HepG2 (cell line): ENCODE results near the gene DSCAM. TPM values are rescaled to one million over a fixed set of nuclear protein-coding genes. Genes with fewer than 3 reads are reported as not detected.

ENCODE experiments used
- ATAC-seq: fragments of 200-7000 bp; cut with Tn5 transposase; 3 replicates; pipeline ENCODE4 v1.9.1; 2020; ENCODE audit warnings: mild to moderate bottlenecking, moderate library complexity
- BruUV-seq: library from RNA; stranded (reverse); fragments of 400-500 nt; replicated peaks from 2 replicates; lab custom pipeline; 2021; lab: Mats Ljungman, UMichigan
- CTCF ChIA-PET: fragments of 300-600 bp; formaldehyde crosslinking; extraction: SDS; loops from one replicate; lab custom pipeline; 2021; ENCODE audit warnings: low total read pairs, inconsistent platforms, low intra/inter-chr PET ratio; lab: Yijun Ruan, JAX
- POLR2A ChIA-PET: fragments of 350-600 bp; sonication (Branson Sonifier 250); formaldehyde crosslinking; loops from one replicate; lab custom pipeline; 2020; ENCODE audit warnings: antibody characterized with exemption, inconsistent platforms; lab: Yijun Ruan, JAX
- DNase-seq: peaks from one replicate; pipeline ENCODE4 v3.0.0-alpha.2; 2015; ENCODE audit warnings: low spot score
- FAIRE-seq: peaks from 3 replicates; lab custom pipeline; 2011; peaks lifted over from hg19 to GRCh38; lab: Jason Lieb, UNC
- H2AFZ ChIP-seq: one replicate; pipeline ENCODE4 v1.6.1; 2011; ENCODE audit warnings: low read length, inconsistent platforms
- H3K27ac ChIP-seq: fragments of 300-600 bp; 3 replicates; pipeline ENCODE4 v1.8.0; 2011; ENCODE audit warnings: mixed run types, mild to moderate bottlenecking, mixed read lengths, low read length, inconsistent platforms; ENCODE audit not compliant: insufficient read depth; ENCODE audit errors: extremely low read length
- H3K27me3 ChIP-seq, 2 experiments: fragments of 200-600 bp in 1 of 2; 2 replicates in 1 of 2; 3 replicates in 1 of 2; pipeline versions ENCODE4 v1.6.0 to v1.8.0; 2011; ENCODE audit warnings: low read length in 2 of 2, mild to moderate bottlenecking in 2 of 2, moderate library complexity in 2 of 2, inconsistent platforms in 1 of 2; ENCODE audit not compliant: insufficient read depth in 2 of 2, control insufficient read depth in 1 of 2
- H3K36me3 ChIP-seq, 2 experiments: fragments of 200-600 bp in 1 of 2; replicated peaks in 1 of 2; 2 replicates in 1 of 2; 3 replicates in 1 of 2; pipeline versions ENCODE4 v1.5.1 to v1.8.0; 2011; ENCODE audit warnings: low read length in 2 of 2, inconsistent platforms in 1 of 2; ENCODE audit not compliant: insufficient read depth in 2 of 2, control insufficient read depth in 1 of 2
- H3K4me1 ChIP-seq: 2 replicates; pipeline ENCODE4 v1.5.1; 2012; ENCODE audit warnings: low read length, inconsistent platforms; ENCODE audit not compliant: insufficient read depth
- H3K4me2 ChIP-seq: 2 replicates; pipeline ENCODE4 v1.6.0; 2011; ENCODE audit warnings: low read depth, low read length, inconsistent platforms
- H3K4me3 ChIP-seq, 3 experiments: fragments of 200-600 bp in 1 of 3; sonication (generic), shearing (Covaris generic) in 1 of 3; replicated peaks in 1 of 3; 2 replicates each; pipeline ENCODE4 v1.5.1; 2011 to 2016; ENCODE audit warnings: low read length in 3 of 3, inconsistent platforms in 2 of 3, low read depth in 2 of 3, mild to moderate bottlenecking in 2 of 3, control low read depth in 1 of 3, mixed read lengths in 1 of 3; ENCODE audit not compliant: insufficient read depth in 1 of 3
- H3K79me2 ChIP-seq: one replicate; pipeline ENCODE4 v1.6.1; 2011; ENCODE audit warnings: low read length, inconsistent platforms; ENCODE audit not compliant: insufficient read depth
- H3K9ac ChIP-seq: 2 replicates; pipeline ENCODE4 v1.6.0; 2011; ENCODE audit warnings: mild to moderate bottlenecking, low read depth, low read length, inconsistent platforms; ENCODE audit not compliant: insufficient read depth
- H3K9me3 ChIP-seq: 2 replicates; pipeline ENCODE4 v1.5.1; 2012; ENCODE audit warnings: mild to moderate bottlenecking, low read length
- H4K20me1 ChIP-seq: 2 replicates; pipeline ENCODE4 v1.6.0; 2011; ENCODE audit warnings: inconsistent platforms, mild to moderate bottlenecking, low read length, moderate library complexity; ENCODE audit not compliant: insufficient read depth
- CBX5 ChIP-seq: sonication (generic); formaldehyde crosslinking; IDR thresholded peaks from 2 replicates; pipeline ENCODE4 v1.4.0; 2020; ENCODE audit warnings: missing genetic modification reagents, borderline replicate concordance
- HCFC1 ChIP-seq: fragments of 150-350 bp; IDR thresholded peaks from 2 replicates; pipeline ENCODE4 v1.6.1; 2014; ENCODE audit warnings: low read depth, low read length
- HMG20B ChIP-seq: conservative IDR thresholded peaks from 2 replicates; pipeline ENCODE4 v1.6.1; 2016; ENCODE audit warnings: missing genetic modification reagents, missing compliant biosample characterization
- KAT8 ChIP-seq: IDR thresholded peaks from 2 replicates; pipeline ENCODE4 v1.6.1; 2016; ENCODE audit warnings: missing genetic modification reagents, missing compliant biosample characterization
- MAFF ChIP-seq: IDR thresholded peaks from 2 replicates; pipeline ENCODE4 v1.6.1; 2011; ENCODE audit warnings: low read depth, low read length, improper control_type of control experiment
- MAFK ChIP-seq, 2 experiments: IDR thresholded peaks in 1 of 2; conservative IDR thresholded peaks in 1 of 2; 2 replicates each; pipeline ENCODE4 v1.6.1; 2011; ENCODE audit warnings: improper control_type of control experiment in 2 of 2, low read length in 2 of 2
- MIER2 ChIP-seq: IDR thresholded peaks from 2 replicates; pipeline ENCODE4 v1.6.1; 2016; ENCODE audit warnings: missing biosample characterization, missing genetic modification reagents
- SIN3A ChIP-seq: IDR thresholded peaks from 2 replicates; pipeline ENCODE4 v1.6.1; 2011; ENCODE audit warnings: low read depth, mild to moderate bottlenecking, control low read depth, low read length, borderline replicate concordance
- SPEN ChIP-seq: sonication (generic); formaldehyde crosslinking; IDR thresholded peaks from 2 replicates; pipeline ENCODE4 v1.5.1; 2020; ENCODE audit warnings: low read depth, mild to moderate bottlenecking, missing genetic modification reagents
- TOE1 ChIP-seq: sonication (generic); formaldehyde crosslinking; IDR thresholded peaks from 2 replicates; pipeline ENCODE4 v1.4.0; 2020; ENCODE audit warnings: mild to moderate bottlenecking, missing genetic modification reagents
- ZNF383 ChIP-seq: sonication (generic); formaldehyde crosslinking; IDR thresholded peaks from 2 replicates; pipeline ENCODE4 v1.4.0; 2020; ENCODE audit warnings: missing genetic modification reagents, mild to moderate bottlenecking, borderline replicate concordance
- ZNF713 ChIP-seq: sonication (generic); formaldehyde crosslinking; IDR thresholded peaks from 2 replicates; pipeline ENCODE4 v1.4.0; 2020; ENCODE audit warnings: mild to moderate bottlenecking, missing genetic modification reagents
- WGBS: methylation state at CpG from one replicate; pipeline ENCODE4 v1.1.6; 2017; ENCODE audit warnings: low lambda C conversion rate; 5-methylcytosine and 5-hydroxymethylcytosine counted together
- in situ Hi-C: cut with HindIII; loops from 2 replicates; pipeline ENCODE4 v1.10.0; 2017; ENCODE audit warnings: low pct_unique_long_range_greater_than_20kb; ENCODE audit not compliant: extremely low pct_ligation_motif_present
- intact Hi-C: fragments of 100-400 bp; cut with micrococcal nuclease; formaldehyde crosslinking; loops from one replicate; pipeline ENCODE4 v1.10.0; 2022; ENCODE audit not compliant: unreplicated experiment
- polyA plus RNA-seq, 8 experiments: library from polyadenylated mRNA; depleted of rRNA in 3 of 8; stranded (reverse) in 7 of 8; unstranded in 1 of 8; fragments of >200 nt; fragmentation: Illumina TruSeq in 4 of 8; extraction: Trizol in 4 of 8; gene quantifications; 2 replicates each; pipeline versions ENCODE4 v1.2.1 to v1.2.3, GENCODE V29; 2011 to 2016; ENCODE audit warnings: low read depth in 4 of 8, missing spikeins in 1 of 8, mixed read lengths in 1 of 8; ENCODE audit not compliant: insufficient read depth in 1 of 8
- total RNA-seq, 5 experiments: library from RNA; depleted of rRNA; stranded (reverse); fragments of >200 nt; fragmentation: Illumina TruSeq; extraction: Trizol; gene quantifications; 2 replicates each; pipeline ENCODE4 v1.2.3, GENCODE V29; 2016; ENCODE audit warnings: low read depth in 1 of 5
- TF ChIP-seq, protein P1 (sequence below): sonication (generic); formaldehyde crosslinking; IDR thresholded peaks from 2 replicates; pipeline ENCODE4 v1.5.1; 2020; ENCODE audit warnings: mild to moderate bottlenecking, missing genetic modification reagents, borderline replicate concordance
- TF ChIP-seq, protein P2 (sequence below): sonication (generic); formaldehyde crosslinking; IDR thresholded peaks from 2 replicates; pipeline ENCODE4 v1.4.0; 2020; ENCODE audit warnings: mild to moderate bottlenecking, missing genetic modification reagents

DSCAM gene
- total and polyA plus RNA-seq, 2 of the 13 experiments (the other 11 are each of a cell fraction or from before 2014, with no cell fraction given): not detected

DNA sequence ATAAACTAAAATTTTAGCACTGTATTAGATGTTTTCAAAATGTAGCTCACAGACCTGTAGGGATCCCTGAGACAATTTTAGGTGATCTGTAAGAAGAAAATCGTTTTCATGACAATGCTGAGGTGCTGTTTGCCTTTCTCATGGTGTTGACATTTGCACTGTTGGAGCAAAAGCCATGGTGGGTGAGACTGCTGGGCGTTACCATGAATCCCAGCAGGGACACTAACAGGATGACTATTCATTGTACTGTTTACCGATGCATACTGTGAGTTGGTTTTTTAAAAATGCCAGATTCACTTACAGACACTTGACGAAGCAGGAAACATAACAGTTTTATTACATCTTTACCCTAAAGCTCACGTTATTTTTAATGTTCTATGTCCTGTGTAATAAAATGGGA is 511.3 kb downstream of the DSCAM start (continued):
- TF ChIP-seq, protein P1, sequence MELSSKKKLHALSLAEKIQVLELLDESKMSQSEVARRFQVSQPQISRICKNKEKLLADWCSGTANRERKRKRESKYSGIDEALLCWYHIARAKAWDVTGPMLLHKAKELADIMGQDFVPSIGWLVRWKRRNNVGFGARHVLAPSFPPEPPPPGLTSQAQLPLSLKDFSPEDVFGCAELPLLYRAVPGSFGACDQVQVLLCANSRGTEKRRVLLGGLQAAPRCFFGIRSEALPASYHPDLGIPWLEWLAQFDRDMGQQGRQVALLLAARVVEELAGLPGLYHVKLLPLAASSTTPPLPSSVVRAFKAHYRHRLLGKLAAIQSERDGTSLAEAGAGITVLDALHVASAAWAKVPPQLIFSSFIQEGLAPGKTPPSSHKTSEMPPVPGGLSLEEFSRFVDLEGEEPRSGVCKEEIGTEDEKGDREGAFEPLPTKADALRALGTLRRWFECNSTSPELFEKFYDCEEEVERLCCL (CRISPR knock-in tag): no peak

DNA sequence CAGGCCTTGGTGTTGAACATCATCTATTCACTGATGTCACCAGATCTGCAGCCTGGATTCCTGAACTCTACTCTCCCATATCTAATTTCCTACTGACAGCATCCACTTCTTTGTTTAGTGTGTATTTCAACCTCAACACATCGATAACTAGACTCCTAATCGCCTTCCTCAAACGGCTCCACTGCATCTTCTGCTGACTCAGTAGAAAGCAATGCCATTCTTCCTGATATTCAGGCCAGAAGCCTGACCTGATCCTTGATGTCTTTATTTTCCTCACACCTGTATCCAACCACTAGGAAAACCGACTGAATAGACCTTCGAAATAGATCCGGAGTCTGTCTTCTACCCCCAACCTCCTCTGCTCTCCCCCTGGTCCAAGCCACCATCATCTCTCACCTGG is 512.8 kb downstream of the DSCAM start:
- TF ChIP-seq CBX5: no peak
- TF ChIP-seq MAFF: peak; percentile 44; the same call in 1 of the 2 replicates
- no peak for TF ChIP-seq TOE1
- TF ChIP-seq HCFC1: no peak
- TF ChIP-seq HMG20B (CRISPR knock-in tag): no peak
- TF ChIP-seq SIN3A: no peak
- TF ChIP-seq MAFK (conservative IDR thresholded peaks at IDR 0.05 in 1 of 2, IDR thresholded peaks at IDR 0.05 in 1 of 2; ENCODE audit: low read length in 2 of 2): peak; percentile 33 to 59; a peak in 3 of 4 replicates
- no peak for TF ChIP-seq ZNF713 (CRISPR knock-in tag)
- no peak for TF ChIP-seq ZNF383 (CRISPR knock-in tag)
- TF ChIP-seq, protein P2, sequence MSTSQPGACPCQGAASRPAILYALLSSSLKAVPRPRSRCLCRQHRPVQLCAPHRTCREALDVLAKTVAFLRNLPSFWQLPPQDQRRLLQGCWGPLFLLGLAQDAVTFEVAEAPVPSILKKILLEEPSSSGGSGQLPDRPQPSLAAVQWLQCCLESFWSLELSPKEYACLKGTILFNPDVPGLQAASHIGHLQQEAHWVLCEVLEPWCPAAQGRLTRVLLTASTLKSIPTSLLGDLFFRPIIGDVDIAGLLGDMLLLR (CRISPR knock-in tag): no peak
- no peak for TF ChIP-seq KAT8 (CRISPR knock-in tag)
- TF ChIP-seq MIER2 (CRISPR knock-in tag): no peak
- TF ChIP-seq SPEN (CRISPR knock-in tag): no peak
- WGBS: 6% methylated on average over 6 of the region's 6 CpGs

More for the DNA sequence above, 512.8 kb downstream of the DSCAM start:
- no peaks in the 10 kb centered on the region for H3K36me3 ChIP-seq
- ChIA-PET CTCF (no interaction called here), POLR2A (no interaction called here)
- no peaks in the 10 kb centered on the region; a peak in 1 of 5 replicates for H3K27me3 ChIP-seq
- H3K4me1 ChIP-seq: no peaks in the 10 kb centered on the region
- no peak overlapping the region for H3K27ac ChIP-seq
- H4K20me1 ChIP-seq: no peaks in the 10 kb centered on the region
- ATAC-seq: no peak
- no peak for FAIRE-seq
- no peak overlapping the region for H2AFZ ChIP-seq
- H3K4me2 ChIP-seq: no peak overlapping the region
- no peak overlapping the region for H3K9ac ChIP-seq
- peaks cover 72% of the 10 kb centered on the region for H3K9me3 ChIP-seq
- no peaks in the 10 kb centered on the region for H3K79me2 ChIP-seq
- BruUV-seq: no TSS peak
- H3K4me3 ChIP-seq: no peak overlapping the region
- in situ Hi-C loops (no loop called here), intact Hi-C loops (no loop called here)
- DNase-seq: no peak
